Psoas muscle (tissue), 8 donors: ENCODE data around the gene CPNE8. TPM values are rescaled to one million over a fixed set of nuclear protein-coding genes. Genes with fewer than 3 reads are reported as not detected.

Experiments used
- ATAC-seq, 4 donors: fragments of 200-7000 bp; cut with Tn5 transposase; one replicate each; pipeline ENCODE4 v1.9.1; 2020; ENCODE audit warnings: moderate library complexity in 3 of 4, mild to moderate bottlenecking in 2 of 4
- DNase-seq, 2 donors: peaks; one replicate each; pipeline ENCODE4 v3.0.0-alpha.2; 2020
- H3K27ac ChIP-seq: fragments of 200-600 bp; one replicate; pipeline ENCODE4 v1.8.0; 2022
- H3K27me3 ChIP-seq, 3 donors: fragments of 200-600 bp in 1 of 3; one replicate each; pipeline versions ENCODE4 v1.6.1 to v1.8.0; 2013 to 2022; ENCODE audit warnings: low read length in 2 of 3, mild to moderate bottlenecking in 2 of 3, moderate library complexity in 1 of 3; ENCODE audit not compliant: insufficient read depth in 3 of 3
- H3K36me3 ChIP-seq, 2 donors: fragments of 200-600 bp in 1 of 2; one replicate each; pipeline versions ENCODE4 v1.6.1 to v1.8.0; 2013 to 2022; ENCODE audit warnings: low read depth in 1 of 2, mild to moderate bottlenecking in 1 of 2, moderate library complexity in 1 of 2; ENCODE audit not compliant: insufficient read depth in 1 of 2
- H3K4me1 ChIP-seq: fragments of 200-600 bp; one replicate; pipeline ENCODE4 v1.8.0; 2022
- H3K4me3 ChIP-seq: fragments of 200-600 bp; one replicate; pipeline ENCODE4 v1.8.0; 2022; ENCODE audit warnings: mild to moderate bottlenecking
- H3K9me3 ChIP-seq: fragments of 200-600 bp; one replicate; pipeline ENCODE4 v1.8.0; 2022
- WGBS, 3 donors: extraction: QIAGEN DNeasy Blood & Tissue Kit; methylation state at CpG; one replicate each; pipeline versions ENCODE4 v1.1.6 to v1.1.7; 2013; 5-methylcytosine and 5-hydroxymethylcytosine counted together
- intact Hi-C, 2 donors: fragments of 100-400 bp; cut with DNase I; formaldehyde crosslinking; loops; one replicate each; pipeline versions ENCODE4 v1.11.0 to v1.14.2; 2022
- polyA plus RNA-seq, 3 donors: library from polyadenylated mRNA; stranded (reverse); fragments of 200-250 nt; gene quantifications; one replicate each; pipeline ENCODE4 v1.2.3, GENCODE V29; 2013
- total RNA-seq, 4 donors: library from RNA; stranded (reverse); fragmentation: NEBNext Ultra II Directional in 2 of 4; extraction: Animal tissue kit (Norgen Biotek cat#: 25700) in 2 of 4; gene quantifications; one replicate each; pipeline versions ENCODE4 v1.2.1 to v1.2.4, GENCODE V29; 2021 to 2023
- TF ChIP-seq, protein P1 (sequence below): fragments of 200-600 bp; IDR thresholded peaks from one replicate; pipeline ENCODE4 v1.8.0; 2022; ENCODE audit warnings: antibody characterized with exemption
- donor health status: healthy with polysubstance abuse.
- donor health status: DM: no; HTN: no; CAD: no; lungs with moderate emphysema.
- donor health status: Bipolar disorder and iron deficiency.
- donor health status: healthy.
- donor health status: DM: yes; HTN: yes; CAD: no.
- donor health status: DM: no; HTN: no; CAD: no.
- donor health status: DM: no; HTN: no; CAD: no.
- donor health status: DM: yes; HTN: yes; CAD: no.

Gene CPNE8
- total and polyA plus RNA-seq, 7 donors, result 0.98 to 3.5 (median 2.4) TPM

DNA sequence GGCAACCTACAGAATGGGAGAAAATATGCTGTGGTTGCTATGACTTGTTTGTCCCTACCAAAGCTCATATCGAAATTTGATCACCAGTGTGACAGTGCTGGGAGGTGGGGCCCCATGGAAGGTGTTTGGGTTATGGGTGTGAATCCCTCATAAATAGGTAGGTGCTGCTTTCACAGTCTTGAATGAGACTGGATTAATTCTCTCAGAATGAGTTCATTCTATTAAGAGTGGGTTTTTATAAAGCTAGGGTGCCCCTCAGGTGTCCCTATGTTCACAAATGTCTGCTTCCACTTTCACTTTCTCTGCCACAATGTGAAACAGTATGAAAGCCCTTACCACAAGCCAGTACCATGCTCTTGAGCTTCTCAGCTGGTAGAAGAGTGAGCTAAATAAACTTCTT lies 133.5 kb downstream of the CPNE8 start:
- Histone ChIP-seq H3K36me3 (no peaks in the 10 kb centered on the region), H3K4me1 (no peaks in the 10 kb centered on the region), H3K9me3 (no peaks in the 10 kb centered on the region), H3K27me3 (no peaks in the 10 kb centered on the region), H3K4me3 (no peak overlapping the region), H3K27ac (no peak overlapping the region)
- DNase-seq, result no peak
- 87 to 95% (median 92%) methylated on average over 1 of the region's 1 CpG for WGBS, 3 donors
- ATAC-seq, result no peak
- TF ChIP-seq, protein P1, sequence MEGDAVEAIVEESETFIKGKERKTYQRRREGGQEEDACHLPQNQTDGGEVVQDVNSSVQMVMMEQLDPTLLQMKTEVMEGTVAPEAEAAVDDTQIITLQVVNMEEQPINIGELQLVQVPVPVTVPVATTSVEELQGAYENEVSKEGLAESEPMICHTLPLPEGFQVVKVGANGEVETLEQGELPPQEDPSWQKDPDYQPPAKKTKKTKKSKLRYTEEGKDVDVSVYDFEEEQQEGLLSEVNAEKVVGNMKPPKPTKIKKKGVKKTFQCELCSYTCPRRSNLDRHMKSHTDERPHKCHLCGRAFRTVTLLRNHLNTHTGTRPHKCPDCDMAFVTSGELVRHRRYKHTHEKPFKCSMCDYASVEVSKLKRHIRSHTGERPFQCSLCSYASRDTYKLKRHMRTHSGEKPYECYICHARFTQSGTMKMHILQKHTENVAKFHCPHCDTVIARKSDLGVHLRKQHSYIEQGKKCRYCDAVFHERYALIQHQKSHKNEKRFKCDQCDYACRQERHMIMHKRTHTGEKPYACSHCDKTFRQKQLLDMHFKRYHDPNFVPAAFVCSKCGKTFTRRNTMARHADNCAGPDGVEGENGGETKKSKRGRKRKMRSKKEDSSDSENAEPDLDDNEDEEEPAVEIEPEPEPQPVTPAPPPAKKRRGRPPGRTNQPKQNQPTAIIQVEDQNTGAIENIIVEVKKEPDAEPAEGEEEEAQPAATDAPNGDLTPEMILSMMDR, result no peak
- intact Hi-C loops, result no loop called here

DNA sequence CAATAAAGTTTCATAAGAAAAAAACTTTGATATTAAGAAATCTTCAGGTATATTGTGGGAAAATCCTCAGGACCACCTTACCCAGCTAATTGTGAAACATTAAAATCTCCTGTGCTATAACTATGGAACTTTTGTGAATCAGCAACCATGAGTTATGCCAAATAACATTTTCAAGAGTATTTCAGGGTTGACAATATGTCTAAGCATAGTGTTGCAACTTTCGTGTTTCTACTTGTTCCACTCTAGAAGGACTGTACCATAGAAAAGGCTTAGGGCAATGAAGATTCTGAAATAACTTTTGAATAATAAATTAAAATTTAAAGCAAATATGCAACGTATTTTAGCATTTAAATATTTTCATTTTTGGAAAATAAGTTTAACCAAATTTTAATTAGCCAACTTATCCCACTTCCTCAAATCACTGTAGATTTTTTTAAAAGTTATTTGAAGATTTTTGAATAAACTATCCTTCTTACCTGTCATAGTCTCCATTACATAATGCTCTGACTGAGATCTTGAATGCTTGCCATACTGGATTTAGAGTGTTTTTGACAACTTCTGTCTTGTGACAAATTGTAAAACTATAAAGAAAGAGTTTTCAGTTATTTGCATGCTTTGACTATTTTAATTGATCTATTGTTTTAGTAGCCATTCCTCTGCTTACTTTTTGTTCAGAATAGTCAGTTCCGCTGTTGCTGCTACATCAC lies 143.6 kb downstream of the CPNE8 start:
- H3K9me3 ChIP-seq, result no peaks in the 10 kb centered on the region
- WGBS, 3 donors, result 93 to 96% (median 93%) methylated on average over 3 of the region's 3 CpGs
- intact Hi-C loops, result no loop called here
- TF ChIP-seq, protein P1, result no peak
- no peak overlapping the region for H3K4me3 ChIP-seq
- DNase-seq (no peak), ATAC-seq (no peak)
- H3K27ac ChIP-seq, result no peak overlapping the region
- no peaks in the 10 kb centered on the region for H3K4me1 ChIP-seq
- H3K27me3 ChIP-seq, result no peaks in the 10 kb centered on the region
- H3K36me3 ChIP-seq, result no peaks in the 10 kb centered on the region

DNA sequence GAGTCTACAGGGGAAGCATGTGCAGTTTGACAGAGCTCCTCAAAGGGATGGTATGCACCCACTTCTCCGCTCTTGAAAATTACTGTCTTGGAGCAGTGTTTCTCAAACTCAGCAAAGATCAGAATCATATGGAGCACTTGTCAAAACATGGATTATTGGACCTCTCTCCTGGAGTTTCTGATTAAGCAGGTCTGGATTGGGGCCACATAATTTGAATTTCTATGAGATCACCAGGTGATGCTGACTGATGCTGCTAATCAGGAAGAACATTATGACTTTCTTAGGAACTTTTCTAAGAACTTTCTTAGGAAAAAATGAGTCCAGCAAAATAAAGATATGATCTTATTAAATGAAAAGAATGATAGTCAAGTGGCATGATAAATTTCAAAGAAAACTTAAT lies 144.3 kb downstream of the CPNE8 start:
- Histone ChIP-seq H3K9me3 (no peaks in the 10 kb centered on the region), H3K36me3 (no peaks in the 10 kb centered on the region), H3K27me3 (no peaks in the 10 kb centered on the region), H3K27ac (no peak overlapping the region), H3K4me1 (no peaks in the 10 kb centered on the region), H3K4me3 (no peak overlapping the region)
- intact Hi-C loops, result no loop called here
- ATAC-seq (no peak), DNase-seq (no peak)
- TF ChIP-seq, protein P1, result no peak
- WGBS, 3 donors, result 92 to 100% (median 97%) methylated on average over 1 of the region's 1 CpG

DNA sequence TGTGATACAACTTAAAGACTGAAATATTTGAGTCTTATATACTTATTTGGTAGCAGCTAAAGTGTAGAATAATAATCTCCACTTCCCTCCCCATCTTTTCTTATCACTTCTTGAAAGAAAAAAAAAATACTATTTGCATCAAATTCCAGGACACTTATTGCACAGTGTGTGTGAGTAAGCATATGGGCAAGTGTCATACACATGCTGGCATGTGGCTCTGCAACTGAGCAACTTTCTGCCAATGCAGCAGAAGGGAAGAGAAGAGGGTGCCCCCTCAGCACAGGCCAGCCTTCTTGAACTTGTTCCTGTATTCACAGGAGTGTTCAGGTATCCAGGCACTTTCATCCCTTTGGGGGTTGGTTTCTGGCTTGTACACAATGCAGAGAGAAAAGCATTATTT lies 145.8 kb downstream of the CPNE8 start:
- DNase-seq (no peak), ATAC-seq (no peak)
- Histone ChIP-seq H3K9me3 (no peaks in the 10 kb centered on the region), H3K36me3 (no peaks in the 10 kb centered on the region), H3K4me1 (no peaks in the 10 kb centered on the region), H3K27ac (no peak overlapping the region), H3K4me3 (no peak overlapping the region), H3K27me3 (no peaks in the 10 kb centered on the region)
- TF ChIP-seq, protein P1, result no peak
- intact Hi-C loops, result no loop called here

DNA sequence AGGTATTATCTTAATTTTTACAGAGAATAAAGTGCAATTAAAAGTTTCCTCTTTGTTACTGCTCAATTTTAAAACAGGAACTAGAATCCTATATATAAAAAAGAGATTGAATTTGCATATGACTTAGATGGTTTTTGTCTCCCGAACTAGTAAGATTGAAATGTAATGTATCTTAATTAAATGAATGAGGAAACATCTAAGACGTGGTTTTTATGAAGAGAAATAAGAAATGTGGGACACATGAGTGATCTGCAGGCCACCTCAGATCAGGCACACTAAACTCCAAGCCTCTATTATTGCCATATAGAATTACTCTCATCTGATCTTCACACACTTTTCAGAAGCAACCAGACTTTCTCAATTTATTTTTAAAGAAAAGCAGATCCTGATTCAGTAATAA lies 158.6 kb downstream of the CPNE8 start:
- WGBS, 3 donors, result 78 to 84% (median 84%) methylated on average over 2 of the region's 2 CpGs

More for the DNA sequence above, 158.6 kb downstream of the CPNE8 start:
- Histone ChIP-seq H3K9me3 (no peaks in the 10 kb centered on the region), H3K36me3 (no peaks in the 10 kb centered on the region), H3K4me1 (no peaks in the 10 kb centered on the region), H3K27me3 (no peaks in the 10 kb centered on the region), H3K27ac (no peak overlapping the region), H3K4me3 (no peak overlapping the region)
- TF ChIP-seq, protein P1, result no peak
- intact Hi-C loops, result no loop called here
- ATAC-seq (no peak), DNase-seq (no peak)
